Fibroblast of the aortic adventitia (primary cell): ENCODE data around the gene PKMYT1. TPM values are rescaled to one million over a fixed set of nuclear protein-coding genes. Genes with fewer than 3 reads are reported as not detected.

Experiments used
- DNase-seq: peaks from one replicate; pipeline ENCODE4 v3.0.0-alpha.2; 2010; ENCODE audit warnings: low read depth
- H3K4me3 ChIP-seq: 2 replicates; pipeline ENCODE4 v1.5.1; 2011; ENCODE audit warnings: low read depth, mild to moderate bottlenecking, control low read depth, low read length, moderate library complexity
- CTCF ChIP-seq: IDR thresholded peaks from 2 replicates; pipeline ENCODE4 v1.5.1; 2011; ENCODE audit warnings: mild to moderate bottlenecking, low read length, control low read depth, inconsistent platforms; ENCODE audit not compliant: insufficient read depth
- total RNA-seq: library from RNA; depleted of rRNA; stranded (reverse); fragments of >200 nt; gene quantifications from 2 replicates; pipeline ENCODE4 v1.2.3, GENCODE V29; 2012; ENCODE audit warnings: low replicate concordance

The PKMYT1 gene
- total RNA-seq, 1 donor: 24.5 TPM

GRCh38 chr16:3012828-3013420, 32.7 kb upstream of the PKMYT1 start, which contains the start of gene CLDN9:
Gene CLDN9 (plus strand): TSS chr16:3012923. CDS start chr16:3013363, 440 bp downstream.
- DNase-seq: no peak
- TF ChIP-seq CTCF: no peak
- H3K4me3 ChIP-seq: no peak within 1 kb of the TSS

- no peak overlapping the region for H3K4me3 ChIP-seq
- no peak for DNase-seq
- TF ChIP-seq CTCF: no peak
These were observed 32.0 kb upstream of the PKMYT1 start for GRCh38 chr16:3012246-3012645.

- TF ChIP-seq CTCF: no peak
- H3K4me3 ChIP-seq: no peak overlapping the region
- DNase-seq: no peak
These were observed 30.3 kb upstream of the PKMYT1 start for GRCh38 chr16:3010510-3010909.

GRCh38 chr16:3009568-3010390, 29.5 kb upstream of the PKMYT1 start:
- H3K4me3 ChIP-seq: no peak overlapping the region
- TF ChIP-seq CTCF: no peak
- no peak for DNase-seq

- H3K4me3 ChIP-seq: no peak overlapping the region
- no peak for TF ChIP-seq CTCF
- no peak for DNase-seq
These were observed 28.4 kb upstream of the PKMYT1 start for GRCh38 chr16:3008690-3009037.

- no peak for TF ChIP-seq CTCF
- H3K4me3 ChIP-seq: no peak overlapping the region
- no peak for DNase-seq
These were observed 27.9 kb upstream of the PKMYT1 start for GRCh38 chr16:3007957-3008689.
